WTC11 (cell line): ENCODE measurements around the gene GOLGA6C. TPM values are rescaled to one million over a fixed set of nuclear protein-coding genes. Genes with fewer than 3 reads are reported as not detected.

Experiments
- ATAC-seq: fragments of 200-7000 bp; cut with Tn5 transposase; 2 replicates; pipeline ENCODE4 v1.10.0; 2021; ENCODE audit warnings: mild to moderate bottlenecking, moderate library complexity
- CTCF ChIA-PET: fragments of 300-600 bp; sonication (Branson Sonifier 250); formaldehyde crosslinking; loops from one replicate; lab custom pipeline; 2021; ENCODE audit warnings: antibody characterized with exemption; lab: Charles Lee
- POLR2A ChIA-PET: fragments of 350-600 bp; sonication (Branson Sonifier 250); formaldehyde crosslinking; loops from one replicate; lab custom pipeline; 2021; ENCODE audit warnings: antibody characterized with exemption; lab: Charles Lee
- DNase-seq: peaks from one replicate; pipeline ENCODE4 v3.0.0; 2021; ENCODE audit warnings: low spot score
- H3K27ac Mint-ChIP-seq: 2 replicates; pipeline ENCODE4 v1.8.0; 2021; ENCODE audit warnings: mixed read lengths
- H3K27me3 Mint-ChIP-seq: 2 replicates; pipeline ENCODE4 v1.8.0; 2021; ENCODE audit warnings: low read depth, mild to moderate bottlenecking, moderate library complexity, mixed read lengths
- H3K36me3 Mint-ChIP-seq: 2 replicates; pipeline ENCODE4 v1.8.0; 2021; ENCODE audit warnings: mixed read lengths
- H3K4me1 Mint-ChIP-seq: 2 replicates; pipeline ENCODE4 v1.8.0; 2022; ENCODE audit warnings: mixed read lengths
- H3K4me3 Mint-ChIP-seq: 2 replicates; pipeline ENCODE4 v1.8.0; 2021; ENCODE audit warnings: mild to moderate bottlenecking, moderate library complexity, mixed read lengths
- H3K9me3 Mint-ChIP-seq: 2 replicates; pipeline ENCODE4 v1.8.0; 2021; ENCODE audit warnings: mixed read lengths
- CDX4 ChIP-seq: fragments of 250-450 bp; sonication (Bioruptor Pico); IDR thresholded peaks from 2 replicates; pipeline ENCODE4 v1.9.0; 2021; ENCODE audit warnings: moderate library complexity, mild to moderate bottlenecking, inconsistent platforms, borderline replicate concordance
- E2F1 ChIP-seq: sonication (generic); formaldehyde crosslinking; IDR thresholded peaks from 2 replicates; pipeline ENCODE4 v1.8.0; 2022; ENCODE audit warnings: mild to moderate bottlenecking, missing genetic modification reagents
- E2F5 ChIP-seq: sonication (generic); formaldehyde crosslinking; IDR thresholded peaks from 2 replicates; pipeline ENCODE4 v1.8.1; 2022; ENCODE audit warnings: mild to moderate bottlenecking, moderate library complexity, missing genetic modification reagents
- ESRRA ChIP-seq: sonication (generic); formaldehyde crosslinking; IDR thresholded peaks from 2 replicates; pipeline ENCODE4 v1.8.1; 2022; ENCODE audit warnings: mild to moderate bottlenecking, missing genetic modification reagents, borderline replicate concordance
- GTF2I ChIP-seq: fragments of 250-450 bp; sonication (Bioruptor Pico); conservative IDR thresholded peaks from 2 replicates; pipeline ENCODE4 v1.4.0; 2021; ENCODE audit warnings: mild to moderate bottlenecking
- HMGA2 ChIP-seq: fragments of 250-450 bp; sonication (Bioruptor Pico); IDR thresholded peaks from 2 replicates; pipeline ENCODE4 v1.4.0; 2021; ENCODE audit warnings: mild to moderate bottlenecking, moderate library complexity
- MXD4 ChIP-seq: fragments of 250-450 bp; sonication (Bioruptor Pico); IDR thresholded peaks from 2 replicates; pipeline ENCODE4 v1.8.0; 2021; ENCODE audit warnings: mild to moderate bottlenecking, moderate library complexity, borderline replicate concordance
- TP53 ChIP-seq: sonication (generic); formaldehyde crosslinking; IDR thresholded peaks from 2 replicates; pipeline ENCODE4 v1.8.1; 2023; ENCODE audit warnings: mild to moderate bottlenecking, missing genetic modification reagents
- ZNF263 ChIP-seq: sonication (generic); formaldehyde crosslinking; IDR thresholded peaks from 2 replicates; pipeline ENCODE4 v1.8.1; 2022; ENCODE audit warnings: low read depth, mild to moderate bottlenecking, moderate library complexity, missing genetic modification reagents
- ZNF396 ChIP-seq: fragments of 250-450 bp; sonication (Bioruptor Pico); IDR thresholded peaks from 2 replicates; pipeline ENCODE4 v1.8.0; 2021; ENCODE audit warnings: mild to moderate bottlenecking, moderate library complexity, borderline replicate concordance
- total RNA-seq: library from RNA; stranded (reverse); gene quantifications from 3 replicates; pipeline ENCODE4 v1.2.3, GENCODE V29; 2021
- TF ChIP-seq, protein P1 (sequence below): fragments of 250-450 bp; sonication (Bioruptor Pico); IDR thresholded peaks from 2 replicates; pipeline ENCODE4 v1.8.0; 2021; ENCODE audit warnings: mild to moderate bottlenecking
- TF ChIP-seq, protein P2 (sequence below): sonication (generic); formaldehyde crosslinking; IDR thresholded peaks from 2 replicates; pipeline ENCODE4 v1.8.1; 2023; ENCODE audit warnings: mild to moderate bottlenecking, moderate library complexity, missing genetic modification reagents
- TF ChIP-seq, protein P3 (sequence below): sonication (generic); formaldehyde crosslinking; IDR thresholded peaks from 2 replicates; pipeline ENCODE4 v1.8.0; 2022; ENCODE audit warnings: mild to moderate bottlenecking, missing genetic modification reagents

The GOLGA6C gene
- total RNA-seq, 1 experiment from 2014 or later = 0.52 TPM

- TF ChIP-seq ZNF263 (CRISPR knock-in tag) = no peak
- no peak for TF ChIP-seq TP53
- no peak for TF ChIP-seq HMGA2 (CRISPR knock-in tag)
- TF ChIP-seq, protein P1, sequence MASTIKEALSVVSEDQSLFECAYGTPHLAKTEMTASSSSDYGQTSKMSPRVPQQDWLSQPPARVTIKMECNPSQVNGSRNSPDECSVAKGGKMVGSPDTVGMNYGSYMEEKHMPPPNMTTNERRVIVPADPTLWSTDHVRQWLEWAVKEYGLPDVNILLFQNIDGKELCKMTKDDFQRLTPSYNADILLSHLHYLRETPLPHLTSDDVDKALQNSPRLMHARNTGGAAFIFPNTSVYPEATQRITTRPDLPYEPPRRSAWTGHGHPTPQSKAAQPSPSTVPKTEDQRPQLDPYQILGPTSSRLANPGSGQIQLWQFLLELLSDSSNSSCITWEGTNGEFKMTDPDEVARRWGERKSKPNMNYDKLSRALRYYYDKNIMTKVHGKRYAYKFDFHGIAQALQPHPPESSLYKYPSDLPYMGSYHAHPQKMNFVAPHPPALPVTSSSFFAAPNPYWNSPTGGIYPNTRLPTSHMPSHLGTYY (CRISPR knock-in tag) = no peak
- TF ChIP-seq ESRRA (CRISPR knock-in tag) = no peak
- TF ChIP-seq, protein P2, sequence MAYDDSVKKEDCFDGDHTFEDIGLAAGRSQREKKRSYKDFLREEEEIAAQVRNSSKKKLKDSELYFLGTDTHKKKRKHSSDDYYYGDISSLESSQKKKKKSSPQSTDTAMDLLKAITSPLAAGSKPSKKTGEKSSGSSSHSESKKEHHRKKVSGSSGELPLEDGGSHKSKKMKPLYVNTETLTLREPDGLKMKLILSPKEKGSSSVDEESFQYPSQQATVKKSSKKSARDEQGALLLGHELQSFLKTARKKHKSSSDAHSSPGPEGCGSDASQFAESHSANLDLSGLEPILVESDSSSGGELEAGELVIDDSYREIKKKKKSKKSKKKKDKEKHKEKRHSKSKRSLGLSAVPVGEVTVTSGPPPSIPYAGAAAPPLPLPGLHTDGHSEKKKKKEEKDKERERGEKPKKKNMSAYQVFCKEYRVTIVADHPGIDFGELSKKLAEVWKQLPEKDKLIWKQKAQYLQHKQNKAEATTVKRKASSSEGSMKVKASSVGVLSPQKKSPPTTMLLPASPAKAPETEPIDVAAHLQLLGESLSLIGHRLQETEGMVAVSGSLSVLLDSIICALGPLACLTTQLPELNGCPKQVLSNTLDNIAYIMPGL (CRISPR knock-in tag) = no peak
- TF ChIP-seq, protein P3, sequence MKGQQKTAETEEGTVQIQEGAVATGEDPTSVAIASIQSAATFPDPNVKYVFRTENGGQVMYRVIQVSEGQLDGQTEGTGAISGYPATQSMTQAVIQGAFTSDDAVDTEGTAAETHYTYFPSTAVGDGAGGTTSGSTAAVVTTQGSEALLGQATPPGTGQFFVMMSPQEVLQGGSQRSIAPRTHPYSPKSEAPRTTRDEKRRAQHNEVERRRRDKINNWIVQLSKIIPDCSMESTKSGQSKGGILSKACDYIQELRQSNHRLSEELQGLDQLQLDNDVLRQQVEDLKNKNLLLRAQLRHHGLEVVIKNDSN = no peak
These were observed 46.5 kb upstream of the GOLGA6C start (continued) for GRCh38 chr15:75211436-75212199.

- no peaks in the 10 kb centered on the region; the same call in 1 of the 2 replicates for H3K27me3 Mint-ChIP-seq
- no peak overlapping the region for H3K4me3 Mint-ChIP-seq
- no peaks in the 10 kb centered on the region for H3K9me3 Mint-ChIP-seq
- no peak for DNase-seq
- CTCF ChIA-PET = interaction anchor here (0.5 kb wide), 1 partner anchor 169 kb away, joined by 3 read pairs; no protein-coding TSS in a partner anchor
- TF ChIP-seq E2F5 (CRISPR knock-in tag) (no peak), CDX4 (CRISPR knock-in tag) (no peak), ZNF396 (CRISPR knock-in tag) (no peak), MXD4 (CRISPR knock-in tag) (no peak), E2F1 (CRISPR knock-in tag) (no peak), GTF2I (CRISPR knock-in tag) (no peak)
- TF ChIP-seq, protein P1 (CRISPR knock-in tag) = no peak
- TF ChIP-seq, protein P2 (CRISPR knock-in tag) = no peak
- peaks cover 37% of the 10 kb centered on the region for H3K36me3 Mint-ChIP-seq
- no peak for ATAC-seq
- no peak overlapping the region; the same call in 1 of the 2 replicates for H3K27ac Mint-ChIP-seq
- POLR2A ChIA-PET = interaction anchor here (1.0 to 1.3 kb wide), 2 partner anchors 12 to 176 kb away, joined by 3 to 4 read pairs; no protein-coding TSS in a partner anchor
- H3K4me1 Mint-ChIP-seq = peaks cover 24% of the 10 kb centered on the region
These were observed 45.8 kb upstream of the GOLGA6C start for GRCh38 chr15:75212200-75212858.
